Measurements from ENCODE around the gene BMP6.

BMP6 gene

DNA sequence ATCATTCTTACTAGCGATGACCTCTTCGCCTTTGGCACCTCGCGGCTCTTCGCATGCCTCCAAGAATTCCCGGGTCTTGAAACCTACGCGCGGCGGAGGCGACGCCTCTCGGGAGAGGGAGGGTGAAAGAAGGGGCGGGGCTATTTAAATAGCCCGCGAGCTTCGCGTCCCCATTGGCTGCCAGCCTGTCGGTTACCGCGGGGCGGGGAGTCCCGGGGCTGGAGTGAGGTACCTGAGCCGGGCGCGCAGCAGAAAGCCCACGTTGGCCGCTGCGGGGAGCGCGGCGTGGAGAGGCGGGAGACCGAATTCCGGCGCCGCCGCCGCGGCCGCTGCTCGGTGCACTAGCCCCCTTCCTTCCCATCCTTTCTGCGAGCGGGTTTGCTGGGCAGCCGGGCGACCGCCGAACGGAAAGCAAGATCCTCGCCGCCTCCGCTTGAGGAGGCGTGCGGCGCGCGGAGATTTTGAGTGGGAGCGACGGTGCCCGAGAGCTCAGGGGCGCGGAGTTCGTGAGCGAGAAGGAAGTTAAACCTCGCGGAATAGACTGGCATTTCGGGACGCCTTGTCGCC lies at the start of gene BMP6:
TSS of gene BMP6 (plus strand) at position 251 of the 567 bp plus-strand sequence. CDS start 857 bp downstream, outside the sequence.
- peak; percentile 84 for DNase-seq

- no peak for DNase-seq
Observed at GRCh38 chr6:7677229-7677628, 48.7 kb upstream of the BMP6 start.

GRCh38 chr6:7680393-7681075 lies 45.4 kb upstream of the BMP6 start:
- no peak for DNase-seq

- DNase-seq = no peak
Observed at GRCh38 chr6:7681449-7681848, 44.5 kb upstream of the BMP6 start.

GRCh38 chr6:7684076-7684475 lies 41.8 kb upstream of the BMP6 start:
- DNase-seq = no peak

GRCh38 chr6:7684843-7685242 lies 41.1 kb upstream of the BMP6 start:
- no peak for DNase-seq

GRCh38 chr6:7685276-7685675 lies 40.6 kb upstream of the BMP6 start:
- no peak for DNase-seq

DNA sequence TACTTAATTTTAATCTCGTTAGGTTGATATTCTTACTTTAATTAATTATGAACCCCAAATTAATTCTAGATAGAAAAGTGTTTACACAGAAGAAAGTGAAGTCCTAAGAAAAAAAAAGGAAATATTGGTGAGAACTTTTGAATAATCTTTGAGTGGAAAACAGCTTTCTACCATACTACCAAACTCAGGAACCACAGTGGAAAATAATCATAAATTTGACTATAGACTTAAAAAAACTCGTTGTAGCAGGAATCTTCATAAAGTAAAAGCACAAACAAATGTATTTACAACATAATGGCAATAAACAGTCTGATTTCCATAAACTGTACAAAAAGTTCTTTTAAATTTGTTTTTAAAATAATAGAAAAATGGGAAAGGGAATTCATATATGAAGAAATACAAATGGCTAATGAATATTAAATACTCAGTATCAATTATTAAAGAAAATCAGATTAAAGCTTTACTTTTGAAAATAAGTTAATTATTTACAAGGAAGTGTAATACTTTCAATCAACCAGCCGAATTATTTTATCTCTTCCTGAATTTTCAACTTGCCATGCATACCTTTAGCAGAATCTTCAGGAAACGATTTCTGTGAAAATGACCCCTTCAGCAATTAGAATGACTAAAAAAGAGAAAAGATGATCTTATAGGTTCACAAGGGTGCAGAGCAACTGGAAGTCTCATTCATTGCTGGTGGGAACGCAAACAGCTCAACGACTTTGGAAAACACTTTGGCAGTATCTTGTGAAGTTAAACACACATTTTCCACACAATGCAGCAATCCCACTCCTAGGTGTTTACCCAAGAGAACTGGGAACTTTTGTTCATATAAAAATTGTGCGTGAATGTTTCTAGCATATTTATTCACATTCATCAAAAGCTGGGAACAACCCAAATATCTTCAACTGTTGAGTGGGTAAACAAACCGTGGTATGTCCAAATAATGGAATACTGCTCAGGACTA lies 38.5 kb upstream of the BMP6 start:
- no peak for DNase-seq

- DNase-seq = no peak
Observed at GRCh38 chr6:7691021-7691420, 34.9 kb upstream of the BMP6 start.

- DNase-seq = peak; percentile 72
Observed at GRCh38 chr6:7691675-7692452, 34.0 kb upstream of the BMP6 start.

GRCh38 chr6:7692453-7692784 lies 33.5 kb upstream of the BMP6 start:
- DNase-seq = no peak

DNA sequence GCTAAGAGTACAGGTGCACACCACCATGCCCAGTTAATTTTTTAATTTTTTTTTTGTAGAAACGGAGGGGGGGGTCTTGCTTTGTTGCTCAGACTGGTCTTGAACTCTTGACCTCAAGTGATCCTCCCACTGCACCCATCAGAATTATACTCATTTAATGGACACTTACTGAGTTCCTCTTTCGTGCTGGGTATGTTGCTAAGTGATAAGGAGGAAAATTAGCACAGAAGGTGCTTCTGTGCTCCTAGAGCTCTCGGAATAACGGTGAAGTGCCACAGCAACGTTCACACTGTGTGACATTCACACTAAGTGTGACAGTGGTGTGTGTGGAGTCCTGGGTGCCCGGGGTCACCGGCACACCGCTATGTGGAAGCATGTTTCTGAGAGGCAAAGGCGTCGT lies 32.1 kb upstream of the BMP6 start:
- no peak for DNase-seq

DNA sequence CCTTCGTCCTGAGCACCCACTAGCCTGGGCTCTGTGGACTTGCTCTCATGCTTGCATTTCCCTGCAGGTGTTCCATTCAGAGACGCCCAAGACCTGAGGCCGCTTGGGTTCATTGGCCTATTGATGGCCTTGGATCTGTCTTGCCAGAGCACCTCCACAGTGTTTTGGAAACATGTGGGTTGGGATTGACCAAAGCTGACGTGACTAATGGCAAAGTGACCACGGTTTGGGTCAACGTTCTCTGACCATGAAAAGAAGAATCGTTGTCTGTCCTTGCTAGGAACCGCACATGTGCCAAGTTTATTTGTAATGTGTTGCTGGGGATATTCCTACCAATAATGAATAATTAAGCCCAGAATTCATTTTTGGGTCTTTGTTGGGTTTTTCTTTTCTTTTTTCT lies 29.8 kb upstream of the BMP6 start:
- DNase-seq = no peak

- DNase-seq = no peak
Observed at GRCh38 chr6:7697432-7697819, 28.5 kb upstream of the BMP6 start.

GRCh38 chr6:7697820-7698623 lies 27.9 kb upstream of the BMP6 start:
- peak; percentile 81 for DNase-seq

GRCh38 chr6:7701212-7701834 lies 24.6 kb upstream of the BMP6 start:
- no peak for DNase-seq

GRCh38 chr6:7703148-7703680 lies 22.7 kb upstream of the BMP6 start:
- no peak for DNase-seq

- no peak for DNase-seq
Observed at GRCh38 chr6:7705483-7705882, 20.4 kb upstream of the BMP6 start.

- no peak for DNase-seq
Observed at GRCh38 chr6:7706269-7706668, 19.6 kb upstream of the BMP6 start.

- peak; percentile 43 for DNase-seq
Observed at GRCh38 chr6:7707787-7708186, 18.1 kb upstream of the BMP6 start.

DNA sequence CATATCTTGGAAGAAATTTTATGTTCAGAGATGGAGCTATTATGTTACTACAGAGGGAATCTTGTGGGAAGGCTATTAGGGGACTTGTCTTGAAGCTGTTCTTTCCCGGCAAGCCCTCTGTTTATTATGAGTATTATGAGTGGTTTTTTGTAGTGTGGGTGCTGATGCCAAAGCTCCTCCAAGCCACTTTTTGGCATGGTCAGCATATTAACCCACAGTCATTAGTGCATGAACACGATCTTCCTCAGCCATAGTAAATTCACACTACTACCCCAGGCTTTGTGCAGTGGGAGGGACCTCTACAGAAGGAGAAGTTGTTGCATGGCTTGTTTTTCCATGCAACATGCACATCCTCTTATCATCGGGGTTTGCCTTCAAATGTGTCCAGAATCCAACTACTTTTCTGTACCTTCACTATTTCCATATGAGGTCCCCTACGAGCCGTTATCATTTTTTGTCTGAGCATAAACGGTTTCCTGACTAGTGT lies 6.5 kb upstream of the BMP6 start:
- DNase-seq = no peak
